ENCODE results near the gene HTR2A. TPM values are rescaled to one million over a fixed set of nuclear protein-coding genes. Genes with fewer than 3 reads are reported as not detected.

The HTR2A gene
- polyA plus RNA-seq, 1 of the 3 experiments (the other 2 are of a cell fraction) = 0.33 TPM

GRCh38 chr13:46884531-46884930 is 12.3 kb downstream of the HTR2A start (continued):
- TF ChIP-seq, protein P1, sequence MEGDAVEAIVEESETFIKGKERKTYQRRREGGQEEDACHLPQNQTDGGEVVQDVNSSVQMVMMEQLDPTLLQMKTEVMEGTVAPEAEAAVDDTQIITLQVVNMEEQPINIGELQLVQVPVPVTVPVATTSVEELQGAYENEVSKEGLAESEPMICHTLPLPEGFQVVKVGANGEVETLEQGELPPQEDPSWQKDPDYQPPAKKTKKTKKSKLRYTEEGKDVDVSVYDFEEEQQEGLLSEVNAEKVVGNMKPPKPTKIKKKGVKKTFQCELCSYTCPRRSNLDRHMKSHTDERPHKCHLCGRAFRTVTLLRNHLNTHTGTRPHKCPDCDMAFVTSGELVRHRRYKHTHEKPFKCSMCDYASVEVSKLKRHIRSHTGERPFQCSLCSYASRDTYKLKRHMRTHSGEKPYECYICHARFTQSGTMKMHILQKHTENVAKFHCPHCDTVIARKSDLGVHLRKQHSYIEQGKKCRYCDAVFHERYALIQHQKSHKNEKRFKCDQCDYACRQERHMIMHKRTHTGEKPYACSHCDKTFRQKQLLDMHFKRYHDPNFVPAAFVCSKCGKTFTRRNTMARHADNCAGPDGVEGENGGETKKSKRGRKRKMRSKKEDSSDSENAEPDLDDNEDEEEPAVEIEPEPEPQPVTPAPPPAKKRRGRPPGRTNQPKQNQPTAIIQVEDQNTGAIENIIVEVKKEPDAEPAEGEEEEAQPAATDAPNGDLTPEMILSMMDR (IDR thresholded peaks at IDR 0.05) = no peak
- no peak for TF ChIP-seq REST (IDR thresholded peaks at IDR 0.05; ENCODE audit: low read depth, low read length)

DNA sequence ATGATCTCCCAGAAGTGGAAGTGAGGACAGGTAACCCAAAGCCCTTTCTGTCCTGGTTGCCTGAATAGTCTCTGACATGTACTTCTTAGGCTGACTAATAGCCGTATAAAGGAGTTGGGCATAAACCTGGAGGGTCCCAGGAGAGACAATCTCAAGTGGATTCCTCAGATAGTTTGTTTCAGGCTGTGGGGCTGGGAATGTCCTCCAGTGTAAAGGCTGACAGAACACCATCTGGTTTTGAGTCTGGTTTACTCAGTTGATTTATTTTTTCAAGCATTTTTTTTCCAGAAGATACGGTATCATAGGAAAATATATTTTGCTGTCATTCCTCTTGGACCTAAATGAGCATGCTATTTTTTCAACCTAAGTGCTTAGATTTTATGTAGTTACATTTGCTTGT is 15.2 kb downstream of the HTR2A start:
- Histone ChIP-seq H3K9me2 (no peaks in the 10 kb centered on the region), H3K4me3 (ENCODE audit: low read depth in 2 of 2, low read length in 1 of 2) (no peak overlapping the region), H3K27ac (ENCODE audit: low read depth in 2 of 2, low read length in 1 of 2) (no peak overlapping the region), H3K27me3 (ENCODE audit: insufficient read depth) (no peaks in the 10 kb centered on the region), H2AFZ (ENCODE audit: low read depth) (no peak overlapping the region), H4K20me1 (ENCODE audit: insufficient read depth) (no peaks in the 10 kb centered on the region), H3K79me2 (ENCODE audit: insufficient read depth) (no peaks in the 10 kb centered on the region), H3K36me3 (replicated peaks in 1 of 2; ENCODE audit: control insufficient read depth in 1 of 2, insufficient read depth in 2 of 2, low read length in 1 of 2) (no peaks in the 10 kb centered on the region), H3F3A (replicated peaks; ENCODE audit: insufficient read depth) (no peaks in the 10 kb centered on the region), H3K4me2 (no peak overlapping the region), H3K9ac (no peak overlapping the region), H3K4me1 (ENCODE audit: control insufficient read depth in 1 of 2, insufficient read depth in 2 of 2, low read depth in 1 of 2, low read length in 1 of 2) (no peaks in the 10 kb centered on the region), H3K9me3 (no peaks in the 10 kb centered on the region)
- DNase-seq = no peak
- ChIA-PET CTCF (interaction anchor here (1.4 kb wide), 1 partner anchor 11 kb away, joined by 3 read pairs; no protein-coding TSS in a partner anchor), POLR2A (no interaction called here)
- TF ChIP-seq TEAD4 (IDR thresholded peaks at IDR 0.05; ENCODE audit: borderline replicate concordance, insufficient read depth) (no peak), FOXM1 (IDR thresholded peaks at IDR 0.05; ENCODE audit: low read depth) (no peak), CHD2 (IDR thresholded peaks at IDR 0.05; ENCODE audit: low read length, partially characterized antibody) (no peak), RCOR1 (IDR thresholded peaks at IDR 0.05; ENCODE audit: low read length) (no peak), SMC3 (IDR thresholded peaks at IDR 0.05; ENCODE audit: low read depth, low read length) (no peak), JUND (IDR thresholded peaks at IDR 0.05) (no peak), NRF1 (IDR thresholded peaks at IDR 0.05; ENCODE audit: low read depth, low read length) (no peak), IRF3 (IDR thresholded peaks at IDR 0.05; ENCODE audit: low read depth, low read length) (no peak)
- TF ChIP-seq, protein P2, sequence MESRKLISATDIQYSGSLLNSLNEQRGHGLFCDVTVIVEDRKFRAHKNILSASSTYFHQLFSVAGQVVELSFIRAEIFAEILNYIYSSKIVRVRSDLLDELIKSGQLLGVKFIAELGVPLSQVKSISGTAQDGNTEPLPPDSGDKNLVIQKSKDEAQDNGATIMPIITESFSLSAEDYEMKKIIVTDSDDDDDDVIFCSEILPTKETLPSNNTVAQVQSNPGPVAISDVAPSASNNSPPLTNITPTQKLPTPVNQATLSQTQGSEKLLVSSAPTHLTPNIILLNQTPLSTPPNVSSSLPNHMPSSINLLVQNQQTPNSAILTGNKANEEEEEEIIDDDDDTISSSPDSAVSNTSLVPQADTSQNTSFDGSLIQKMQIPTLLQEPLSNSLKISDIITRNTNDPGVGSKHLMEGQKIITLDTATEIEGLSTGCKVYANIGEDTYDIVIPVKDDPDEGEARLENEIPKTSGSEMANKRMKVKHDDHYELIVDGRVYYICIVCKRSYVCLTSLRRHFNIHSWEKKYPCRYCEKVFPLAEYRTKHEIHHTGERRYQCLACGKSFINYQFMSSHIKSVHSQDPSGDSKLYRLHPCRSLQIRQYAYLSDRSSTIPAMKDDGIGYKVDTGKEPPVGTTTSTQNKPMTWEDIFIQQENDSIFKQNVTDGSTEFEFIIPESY (IDR thresholded peaks at IDR 0.05; ENCODE audit: borderline replicate concordance, low read depth) = no peak
- WGBS (ENCODE audit: low lambda C conversion rate) = 43% methylated on average over 2 of the region's 2 CpGs
